Mucosa of rectum (tissue), 2 donors: Measurements from ENCODE around the gene PPP1R7.

Experiments
- H3K27ac ChIP-seq, 2 donors: one replicate each; pipeline ENCODE4 v1.7.0; 2013; ENCODE audit warnings: inconsistent platforms in 2 of 2, low read depth in 2 of 2, low read length in 2 of 2
- H3K27me3 ChIP-seq, 2 donors: one replicate each; pipeline ENCODE4 v1.7.0; 2013; ENCODE audit warnings: low read length in 2 of 2; ENCODE audit not compliant: control insufficient read depth in 2 of 2, insufficient read depth in 2 of 2
- H3K36me3 ChIP-seq, 2 donors: one replicate each; pipeline ENCODE4 v1.7.0; 2013; ENCODE audit warnings: low read length in 2 of 2; ENCODE audit not compliant: control insufficient read depth in 2 of 2, insufficient read depth in 2 of 2
- H3K4me1 ChIP-seq, 2 donors: one replicate each; pipeline ENCODE4 v1.7.0; 2013; ENCODE audit warnings: low read length in 2 of 2, mild to moderate bottlenecking in 1 of 2; ENCODE audit not compliant: control insufficient read depth in 2 of 2, insufficient read depth in 2 of 2
- H3K4me3 ChIP-seq, 2 donors: one replicate each; pipeline ENCODE4 v1.7.0; 2013; ENCODE audit warnings: low read length in 2 of 2
- H3K9ac ChIP-seq, 2 donors: one replicate each; pipeline ENCODE4 v1.7.0; 2013; ENCODE audit warnings: low read length in 2 of 2, low read depth in 1 of 2, mild to moderate bottlenecking in 1 of 2
- H3K9me3 ChIP-seq, 2 donors: one replicate each; pipeline ENCODE4 v1.7.0; 2013; ENCODE audit warnings: low read length in 2 of 2; ENCODE audit not compliant: control insufficient read depth in 2 of 2
- donor health status: healthy.
- donor health status: Normal muscosa, but diverticular disease.

PPP1R7 gene

GRCh38 chr2:241110089-241110606 lies 40.1 kb upstream of the PPP1R7 start:
- no peak overlapping the region for H3K4me3 ChIP-seq
- H3K9me3 ChIP-seq = no peaks in the 10 kb centered on the region
- peaks cover 0 to 2% of the 10 kb centered on the region in 2 donors for H3K4me1 ChIP-seq
- peaks cover 0 to 6% of the 10 kb centered on the region in 2 donors for H3K36me3 ChIP-seq
- H3K27ac ChIP-seq = peak overlapping the region in 1 of 2 donors; percentile 52
- no peaks in the 10 kb centered on the region for H3K27me3 ChIP-seq
- H3K9ac ChIP-seq = no peak overlapping the region

- H3K4me3 ChIP-seq = no peak overlapping the region
- no peaks in the 10 kb centered on the region for H3K9me3 ChIP-seq
- no peaks in the 10 kb centered on the region for H3K27me3 ChIP-seq
- peak overlapping the region in 1 of 2 donors; percentile 52 for H3K27ac ChIP-seq
- H3K9ac ChIP-seq = no peak overlapping the region
- peaks cover 0 to 8% of the 10 kb centered on the region in 2 donors for H3K36me3 ChIP-seq
- H3K4me1 ChIP-seq = peaks cover 0 to 2% of the 10 kb centered on the region in 2 donors
Observed at GRCh38 chr2:241110607-241111439, 39.4 kb upstream of the PPP1R7 start.

GRCh38 chr2:241111440-241111805 lies 38.8 kb upstream of the PPP1R7 start:
- H3K27ac ChIP-seq = peak overlapping the region in 1 of 2 donors; percentile 52
- no peaks in the 10 kb centered on the region for H3K27me3 ChIP-seq
- no peaks in the 10 kb centered on the region for H3K9me3 ChIP-seq
- H3K9ac ChIP-seq = no peak overlapping the region
- no peak overlapping the region for H3K4me3 ChIP-seq
- H3K36me3 ChIP-seq = peaks cover 0 to 8% of the 10 kb centered on the region in 2 donors
- H3K4me1 ChIP-seq = peaks cover 0 to 2% of the 10 kb centered on the region in 2 donors

GRCh38 chr2:241112046-241112445 lies 38.2 kb upstream of the PPP1R7 start:
- Histone ChIP-seq H3K4me3 (no peak overlapping the region), H3K36me3 (peaks cover 0 to 8% of the 10 kb centered on the region in 2 donors), H3K27ac (no peak overlapping the region), H3K4me1 (peaks cover 0 to 2% of the 10 kb centered on the region in 2 donors), H3K9ac (no peak overlapping the region), H3K27me3 (no peaks in the 10 kb centered on the region), H3K9me3 (no peaks in the 10 kb centered on the region)

- no peak overlapping the region for H3K27ac ChIP-seq
Observed at GRCh38 chr2:241112592-241112991, 37.7 kb upstream of the PPP1R7 start.

GRCh38 chr2:241114836-241115235 lies 35.4 kb upstream of the PPP1R7 start:
- Histone ChIP-seq H3K9me3 (no peaks in the 10 kb centered on the region), H3K4me3 (no peak overlapping the region), H3K27ac (no peak overlapping the region), H3K9ac (no peak overlapping the region), H3K36me3 (peaks cover 0 to 8% of the 10 kb centered on the region in 2 donors), H3K27me3 (no peaks in the 10 kb centered on the region), H3K4me1 (peaks cover 0 to 2% of the 10 kb centered on the region in 2 donors)

More at GRCh38 chr2:241112592-241112991, 37.7 kb upstream of the PPP1R7 start:
- Histone ChIP-seq H3K9ac (no peak overlapping the region), H3K27me3 (no peaks in the 10 kb centered on the region), H3K4me3 (no peak overlapping the region), H3K4me1 (peaks cover 0 to 2% of the 10 kb centered on the region in 2 donors), H3K36me3 (peaks cover 0 to 8% of the 10 kb centered on the region in 2 donors), H3K9me3 (no peaks in the 10 kb centered on the region)

GRCh38 chr2:241115361-241115760 lies 34.9 kb upstream of the PPP1R7 start:
- H3K36me3 ChIP-seq = peaks cover 0 to 8% of the 10 kb centered on the region in 2 donors
- H3K27me3 ChIP-seq = no peaks in the 10 kb centered on the region
- H3K4me1 ChIP-seq = peaks cover 0 to 1% of the 10 kb centered on the region in 2 donors
- no peak overlapping the region for H3K4me3 ChIP-seq
- H3K9ac ChIP-seq = no peak overlapping the region
- H3K27ac ChIP-seq = no peak overlapping the region
- H3K9me3 ChIP-seq = no peaks in the 10 kb centered on the region

- H3K36me3 ChIP-seq = peaks cover 0 to 10% of the 10 kb centered on the region in 2 donors
- no peaks in the 10 kb centered on the region for H3K9me3 ChIP-seq
- no peak overlapping the region for H3K27ac ChIP-seq
- H3K9ac ChIP-seq = no peak overlapping the region
- H3K27me3 ChIP-seq = no peaks in the 10 kb centered on the region
- H3K4me3 ChIP-seq = no peak overlapping the region
- H3K4me1 ChIP-seq = no peaks in the 10 kb centered on the region
Observed at GRCh38 chr2:241116606-241117560, 33.4 kb upstream of the PPP1R7 start.

- Histone ChIP-seq H3K9ac (no peak overlapping the region), H3K27me3 (no peaks in the 10 kb centered on the region), H3K9me3 (no peaks in the 10 kb centered on the region), H3K4me3 (no peak overlapping the region), H3K4me1 (peaks cover 0 to under 1% of the 10 kb centered on the region in 2 donors), H3K27ac (no peak overlapping the region), H3K36me3 (peaks cover 0 to 12% of the 10 kb centered on the region in 2 donors)
Observed at GRCh38 chr2:241118737-241119505, 31.3 kb upstream of the PPP1R7 start.
